Tibial artery (tissue), 4 donors: ENCODE results near the gene MIPEP.

Source experiments
- DNase-seq, 2 donors: peaks; one replicate each; pipeline ENCODE4 v3.0.0-alpha.2; 2019
- H3K27ac ChIP-seq, 2 donors: fragments of 200-600 bp; sonication (generic) in 1 of 2; 1 replicate in 1 of 2; 2 replicates in 1 of 2; pipeline ENCODE4 v1.5.1; 2018 to 2019; ENCODE audit warnings: mild to moderate bottlenecking in 1 of 2
- H3K27me3 ChIP-seq, 2 donors: fragments of 200-600 bp; sonication (generic) in 1 of 2; one replicate each; pipeline versions ENCODE4 v1.5.1 to v1.6.0; 2016 to 2019
- H3K36me3 ChIP-seq, 3 donors: fragments of 200-600 bp; sonication (generic) in 2 of 3; one replicate each; pipeline ENCODE4 v1.5.1; 2016 to 2019; ENCODE audit warnings: mild to moderate bottlenecking in 2 of 3
- H3K4me1 ChIP-seq, 4 donors: fragments of 200-600 bp; sonication (generic) in 2 of 4; 1 replicate in 3 of 4; 2 replicates in 1 of 4; pipeline ENCODE4 v1.5.1; 2016 to 2019
- H3K4me3 ChIP-seq, 2 donors: fragments of 200-600 bp; sonication (generic) in 1 of 2; 1 replicate in 1 of 2; 2 replicates in 1 of 2; pipeline ENCODE4 v1.5.1; 2018 to 2019; ENCODE audit warnings: mild to moderate bottlenecking in 2 of 2
- H3K9me3 ChIP-seq, 3 donors: fragments of 200-600 bp; sonication (generic) in 1 of 3; one replicate each; pipeline ENCODE4 v1.5.1; 2016 to 2019
- intact Hi-C: fragments of 100-400 bp; cut with DNase I; formaldehyde crosslinking; loops from one replicate; pipeline ENCODE4 v1.15.0; 2023; ENCODE audit warnings: low total_unique reads
- TF ChIP-seq, protein P1 (sequence below), 2 experiments: fragments of 200-600 bp in 1 of 2; fragments of 450-650 bp in 1 of 2; IDR thresholded peaks; one replicate each; pipeline ENCODE4 v1.5.1; 2017 to 2019; ENCODE audit warnings: antibody characterized with exemption in 2 of 2, mild to moderate bottlenecking in 1 of 2, moderate library complexity in 1 of 2

MIPEP gene

DNA sequence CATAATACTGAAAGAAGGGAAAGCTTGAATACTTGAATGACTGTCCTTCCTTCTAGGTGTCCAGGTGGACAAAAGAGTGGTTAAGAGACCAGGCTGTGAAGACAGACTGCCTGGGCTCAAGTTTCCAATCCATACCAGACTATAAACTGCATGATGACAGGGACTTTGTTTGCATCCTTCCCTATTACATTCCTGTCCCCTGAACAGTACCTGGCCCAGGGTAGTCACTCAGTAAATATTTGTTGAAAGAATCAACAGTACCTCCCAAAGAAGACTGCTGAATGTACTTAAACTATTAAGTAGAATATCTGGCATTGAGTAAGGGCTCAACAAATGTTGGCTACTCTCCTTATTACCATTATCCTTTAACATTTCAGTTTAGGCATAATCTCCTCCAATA, 29.7 kb downstream of the MIPEP start:
- Histone ChIP-seq H3K36me3 (peaks cover 2 to 40% (median 8%) of the 10 kb centered on the region in 3 donors), H3K27me3 (no peaks in the 10 kb centered on the region), H3K27ac (no peak overlapping the region), H3K4me3 (no peak overlapping the region), H3K4me1 (no peaks in the 10 kb centered on the region), H3K9me3 (no peaks in the 10 kb centered on the region)
- TF ChIP-seq, protein P1, sequence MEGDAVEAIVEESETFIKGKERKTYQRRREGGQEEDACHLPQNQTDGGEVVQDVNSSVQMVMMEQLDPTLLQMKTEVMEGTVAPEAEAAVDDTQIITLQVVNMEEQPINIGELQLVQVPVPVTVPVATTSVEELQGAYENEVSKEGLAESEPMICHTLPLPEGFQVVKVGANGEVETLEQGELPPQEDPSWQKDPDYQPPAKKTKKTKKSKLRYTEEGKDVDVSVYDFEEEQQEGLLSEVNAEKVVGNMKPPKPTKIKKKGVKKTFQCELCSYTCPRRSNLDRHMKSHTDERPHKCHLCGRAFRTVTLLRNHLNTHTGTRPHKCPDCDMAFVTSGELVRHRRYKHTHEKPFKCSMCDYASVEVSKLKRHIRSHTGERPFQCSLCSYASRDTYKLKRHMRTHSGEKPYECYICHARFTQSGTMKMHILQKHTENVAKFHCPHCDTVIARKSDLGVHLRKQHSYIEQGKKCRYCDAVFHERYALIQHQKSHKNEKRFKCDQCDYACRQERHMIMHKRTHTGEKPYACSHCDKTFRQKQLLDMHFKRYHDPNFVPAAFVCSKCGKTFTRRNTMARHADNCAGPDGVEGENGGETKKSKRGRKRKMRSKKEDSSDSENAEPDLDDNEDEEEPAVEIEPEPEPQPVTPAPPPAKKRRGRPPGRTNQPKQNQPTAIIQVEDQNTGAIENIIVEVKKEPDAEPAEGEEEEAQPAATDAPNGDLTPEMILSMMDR (IDR thresholded peaks at IDR 0.05) = no peak
- intact Hi-C loops = no loop called here
- DNase-seq = no peak

GRCh38 chr13:23858546-23858945, 30.7 kb downstream of the MIPEP start:
- DNase-seq = no peak
- no peaks in the 10 kb centered on the region for H3K9me3 ChIP-seq
- no peak overlapping the region for H3K4me3 ChIP-seq
- intact Hi-C loops = no loop called here
- H3K27me3 ChIP-seq = no peaks in the 10 kb centered on the region
- H3K36me3 ChIP-seq = peaks cover 4 to 41% (median 8%) of the 10 kb centered on the region in 3 donors
- TF ChIP-seq, protein P1 (IDR thresholded peaks at IDR 0.05) = no peak
- H3K27ac ChIP-seq = no peak overlapping the region
- no peaks in the 10 kb centered on the region for H3K4me1 ChIP-seq

- TF ChIP-seq, protein P1 (IDR thresholded peaks at IDR 0.05) = no peak
Observed at GRCh38 chr13:23856008-23856750, 33.0 kb downstream of the MIPEP start.

GRCh38 chr13:23855360-23855759, 33.8 kb downstream of the MIPEP start:
- no peak overlapping the region for H3K4me3 ChIP-seq
- intact Hi-C loops = no loop called here
- H3K9me3 ChIP-seq = no peaks in the 10 kb centered on the region
- TF ChIP-seq, protein P1 (IDR thresholded peaks at IDR 0.05) = no peak
- H3K27me3 ChIP-seq = no peaks in the 10 kb centered on the region
- no peak overlapping the region for H3K27ac ChIP-seq
- peaks cover 4 to 34% (median 13%) of the 10 kb centered on the region in 3 donors for H3K36me3 ChIP-seq
- no peak for DNase-seq
- H3K4me1 ChIP-seq = no peaks in the 10 kb centered on the region

More at GRCh38 chr13:23856008-23856750, 33.0 kb downstream of the MIPEP start:
- no peak overlapping the region for H3K27ac ChIP-seq
- H3K9me3 ChIP-seq = no peaks in the 10 kb centered on the region
- H3K36me3 ChIP-seq = peaks cover 4 to 42% (median 13%) of the 10 kb centered on the region in 3 donors
- no peaks in the 10 kb centered on the region for H3K4me1 ChIP-seq
- intact Hi-C loops = no loop called here
- no peak for DNase-seq
- no peaks in the 10 kb centered on the region for H3K27me3 ChIP-seq
- H3K4me3 ChIP-seq = no peak overlapping the region

GRCh38 chr13:23852351-23852750, 36.8 kb downstream of the MIPEP start:
- DNase-seq = no peak
- no peak overlapping the region for H3K27ac ChIP-seq
- H3K4me1 ChIP-seq = no peaks in the 10 kb centered on the region
- TF ChIP-seq, protein P1 (IDR thresholded peaks at IDR 0.05) = no peak
- no peak overlapping the region for H3K4me3 ChIP-seq
- H3K36me3 ChIP-seq = peaks cover 8 to 31% (median 13%) of the 10 kb centered on the region in 3 donors
- intact Hi-C loops = no loop called here
- no peaks in the 10 kb centered on the region for H3K9me3 ChIP-seq
- no peaks in the 10 kb centered on the region for H3K27me3 ChIP-seq
